GM18951 (cell line): ENCODE measurements around the gene PLAAT4.
"Not testable (repeated sequence)": the region's sequence is repeated elsewhere in the genome, so short reads cannot be mapped to it uniquely, and the experiment has no call there.

Source experiments
- POLR2A ChIP-seq: IDR thresholded peaks from 4 replicates; pipeline ENCODE4 v1.6.1; 2011; ENCODE audit warnings: mild to moderate bottlenecking; ENCODE audit not compliant: insufficient read length, insufficient read depth; ENCODE audit errors: extremely low read depth
- in situ Hi-C: fragments of 300-500 bp; cut with MboI; formaldehyde crosslinking; loops from one replicate; pipeline ENCODE4 v1.12.0; 2022; ENCODE audit warnings: low sequenced_read_pairs, mixed read lengths, inconsistent platforms; ENCODE audit not compliant: unreplicated experiment

The PLAAT4 gene

GRCh38 chr11:63518548-63518947 is 18.1 kb upstream of the PLAAT4 start:
- no peak for TF ChIP-seq POLR2A
- in situ Hi-C loops = no loop called here

GRCh38 chr11:63520606-63521170 is 15.9 kb upstream of the PLAAT4 start:
- in situ Hi-C loops = no loop called here
- TF ChIP-seq POLR2A = no peak

- TF ChIP-seq POLR2A = no peak
- in situ Hi-C loops = no loop called here
These were observed 14.7 kb upstream of the PLAAT4 start for GRCh38 chr11:63521896-63522295.

GRCh38 chr11:63523151-63523550 is 13.5 kb upstream of the PLAAT4 start:
- in situ Hi-C loops = no loop called here
- no peak for TF ChIP-seq POLR2A

- TF ChIP-seq POLR2A = no peak
- in situ Hi-C loops = no loop called here
These were observed 8.9 kb upstream of the PLAAT4 start for GRCh38 chr11:63527667-63528066.

- in situ Hi-C loops = not testable (repeated sequence)
These were observed 8.5 kb upstream of the PLAAT4 start for GRCh38 chr11:63528156-63528555.

GRCh38 chr11:63528729-63529278 is 7.8 kb upstream of the PLAAT4 start:
- in situ Hi-C loops = not testable (repeated sequence)

- in situ Hi-C loops = not testable (repeated sequence)
These were observed 7.2 kb upstream of the PLAAT4 start for GRCh38 chr11:63529373-63529772.

GRCh38 chr11:63530021-63530420 is 6.6 kb upstream of the PLAAT4 start:
- in situ Hi-C loops = no loop called here
- TF ChIP-seq POLR2A = no peak

- in situ Hi-C loops = not testable (repeated sequence)
These were observed 5.4 kb upstream of the PLAAT4 start for GRCh38 chr11:63531074-63531792.

- TF ChIP-seq POLR2A = no peak
- in situ Hi-C loops = no loop called here
These were observed 4.5 kb upstream of the PLAAT4 start for GRCh38 chr11:63532117-63532516.

GRCh38 chr11:63532799-63533475 is 3.7 kb upstream of the PLAAT4 start:
- TF ChIP-seq POLR2A = no peak
- in situ Hi-C loops = no loop called here

- no peak for TF ChIP-seq POLR2A
- in situ Hi-C loops = no loop called here
These were observed 2.5 kb upstream of the PLAAT4 start for GRCh38 chr11:63534076-63534475.

GRCh38 chr11:63534895-63535461 is 1.6 kb upstream of the PLAAT4 start:
- in situ Hi-C loops = no loop called here
- TF ChIP-seq POLR2A = no peak
